ENCODE data around the gene ETNK2.
"Not testable (repeated sequence)": the region's sequence is repeated elsewhere in the genome, so short reads cannot be mapped to it uniquely, and the experiment has no call there.

ETNK2 gene

GRCh38 chr1:204124639-204125038 is 27.2 kb downstream of the ETNK2 start:
- DNase-seq = no peak

- no peak for DNase-seq
These were observed 28.5 kb downstream of the ETNK2 start for GRCh38 chr1:204123376-204123775.

DNA sequence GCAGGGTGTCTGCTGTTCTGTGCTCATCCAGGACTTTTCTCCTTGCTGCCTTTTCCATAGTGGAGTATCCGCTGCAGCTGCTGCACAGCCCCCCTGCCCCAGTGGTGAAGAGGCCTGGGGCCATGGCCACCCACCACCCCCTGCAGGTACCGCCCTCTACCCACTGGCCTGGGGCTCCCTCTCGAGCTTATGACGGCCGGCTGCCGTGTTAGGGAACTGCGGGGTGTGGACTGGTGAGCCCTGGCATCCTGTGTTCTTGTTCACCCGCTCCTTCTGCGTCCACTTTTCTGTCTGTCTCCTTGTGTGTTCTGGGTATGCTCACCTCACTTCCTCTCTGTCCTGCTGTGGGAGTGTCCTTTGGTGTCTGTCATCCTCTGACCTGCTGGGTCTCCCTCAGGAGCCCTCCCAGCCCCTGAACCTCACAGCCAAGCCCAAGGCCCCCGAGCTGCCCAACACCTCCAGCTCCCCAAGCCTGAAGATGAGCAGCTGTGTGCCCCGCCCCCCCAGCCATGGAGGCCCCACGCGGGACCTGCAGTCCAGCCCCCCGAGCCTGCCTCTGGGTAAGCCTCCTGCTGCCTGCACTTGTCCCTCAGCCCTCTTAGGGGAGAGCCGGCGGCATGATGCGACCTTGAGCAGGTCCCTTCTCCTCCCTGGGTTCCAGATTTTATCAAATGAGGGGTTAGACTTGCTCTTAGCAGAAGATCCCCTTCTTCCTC is 29.8 kb downstream of the ETNK2 start:
- no peak for DNase-seq

DNA sequence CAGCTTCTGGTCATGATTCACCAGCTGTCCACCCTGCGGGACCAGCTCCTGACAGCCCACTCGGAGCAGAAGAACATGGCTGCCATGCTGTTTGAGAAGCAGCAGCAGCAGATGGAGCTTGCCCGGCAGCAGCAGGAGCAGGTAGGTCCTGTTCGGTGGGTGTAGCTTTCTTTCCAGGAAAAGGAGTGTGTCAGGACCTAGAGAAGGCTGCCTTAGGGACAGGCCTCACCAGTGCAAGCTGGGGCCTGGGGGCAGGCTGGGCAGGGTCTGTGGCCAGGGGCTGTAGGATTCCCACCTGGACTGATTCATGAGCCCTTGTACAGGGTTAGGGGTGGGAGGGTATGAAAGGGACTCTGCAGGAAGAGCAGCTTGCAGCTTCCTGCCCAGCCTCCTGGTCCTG is 35.3 kb downstream of the ETNK2 start:
- no peak for DNase-seq

DNA sequence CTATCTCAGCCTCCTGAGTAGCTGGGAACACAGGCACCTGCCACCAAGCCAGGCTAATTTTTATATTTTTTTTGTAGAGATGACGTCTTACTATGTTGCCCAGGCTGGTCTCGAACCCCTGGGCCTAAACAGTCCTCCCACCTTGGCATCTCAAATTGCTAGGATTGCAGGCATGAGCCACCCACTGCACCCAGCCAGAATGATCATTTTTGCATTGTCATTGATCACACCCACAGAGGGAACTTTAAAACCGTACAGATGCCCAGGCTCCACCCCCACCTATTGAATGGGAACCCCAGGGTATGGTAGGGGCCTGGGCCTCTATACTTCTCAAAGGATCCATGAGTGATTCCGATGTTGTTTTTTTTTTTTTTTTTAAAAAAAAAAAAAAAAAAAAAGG is 36.7 kb downstream of the ETNK2 start:
- no peak for DNase-seq

DNA sequence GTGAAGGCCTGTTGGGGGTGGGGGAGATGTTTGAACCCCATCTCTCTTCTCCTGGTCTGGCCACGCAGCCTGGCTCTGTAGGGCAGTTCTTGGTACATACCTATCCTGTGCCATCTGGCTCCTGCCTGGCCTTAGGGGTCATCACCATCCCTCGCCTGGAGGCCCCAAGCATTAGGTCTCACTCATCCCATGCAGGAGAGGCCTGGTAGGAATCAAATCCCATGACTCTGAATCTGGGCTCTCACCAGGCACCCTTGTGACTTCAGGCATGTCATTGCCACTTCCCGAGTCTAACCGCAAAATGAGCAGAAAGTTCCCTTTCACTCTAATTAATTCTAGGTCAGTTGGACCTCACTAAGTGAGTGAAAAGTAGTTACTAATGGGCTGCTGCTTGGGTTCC is 37.2 kb downstream of the ETNK2 start:
- DNase-seq = no peak

DNA sequence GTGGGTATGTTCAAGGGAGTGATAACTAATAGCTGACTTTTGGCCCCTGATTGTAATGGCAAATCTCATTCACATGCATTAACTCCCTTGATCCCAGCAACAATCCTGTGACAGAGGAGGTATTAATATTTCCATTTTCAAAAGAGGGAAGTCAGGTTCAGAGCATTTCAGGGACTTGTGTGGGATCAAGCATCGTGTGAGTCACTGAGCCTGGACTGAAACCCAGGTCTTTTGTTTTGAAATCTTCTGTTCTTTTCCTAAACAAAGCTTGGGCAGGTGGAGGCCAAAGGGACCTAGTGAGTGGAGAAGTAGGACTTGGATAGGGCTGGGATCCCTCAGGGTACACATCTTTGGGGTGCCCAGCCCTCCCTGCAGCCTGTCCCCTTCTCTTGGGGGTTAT is 37.9 kb downstream of the ETNK2 start:
- DNase-seq = no peak

DNA sequence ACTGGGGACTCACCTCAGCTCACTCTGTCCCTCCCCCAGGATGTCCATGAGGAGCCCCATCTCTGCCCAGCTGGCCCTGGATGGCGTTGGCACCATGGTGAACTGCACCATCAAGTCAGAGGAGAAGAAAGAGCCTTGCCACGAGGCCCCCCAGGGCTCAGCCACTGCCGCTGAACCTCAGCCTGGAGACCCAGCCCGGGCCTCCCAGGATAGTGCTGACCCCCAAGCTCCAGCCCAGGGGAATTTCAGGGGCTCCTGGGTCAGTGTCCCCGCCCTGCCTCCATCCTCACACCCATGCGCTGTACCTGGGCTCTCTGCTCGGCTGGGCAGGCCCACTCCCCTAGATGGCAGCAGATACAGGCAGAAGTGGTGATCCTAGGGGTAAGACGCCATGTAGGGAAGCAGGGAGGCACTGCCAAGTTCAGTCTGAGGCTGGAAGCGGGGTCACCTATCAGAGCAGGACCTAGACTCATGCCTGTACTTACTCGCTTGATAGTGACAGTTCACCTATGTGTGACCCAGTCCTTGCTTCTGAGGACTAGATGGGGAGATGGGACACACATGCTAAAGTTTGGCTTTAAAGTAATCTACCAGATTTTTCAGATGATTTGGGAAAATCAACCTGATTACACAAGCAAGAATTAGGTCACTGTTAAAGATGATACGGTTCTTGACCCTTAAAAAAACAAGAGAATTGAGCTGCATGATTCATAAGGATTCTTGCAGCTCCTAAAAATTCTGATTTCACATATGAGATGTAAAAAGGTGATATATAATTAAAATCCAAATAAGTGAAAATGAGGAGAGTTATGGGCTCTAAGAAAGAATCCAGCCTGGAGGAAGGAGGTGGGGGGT is 38.7 kb downstream of the ETNK2 start:
- DNase-seq = no peak

- no peak for DNase-seq
These were observed 40.8 kb downstream of the ETNK2 start for GRCh38 chr1:204110894-204111633.

DNA sequence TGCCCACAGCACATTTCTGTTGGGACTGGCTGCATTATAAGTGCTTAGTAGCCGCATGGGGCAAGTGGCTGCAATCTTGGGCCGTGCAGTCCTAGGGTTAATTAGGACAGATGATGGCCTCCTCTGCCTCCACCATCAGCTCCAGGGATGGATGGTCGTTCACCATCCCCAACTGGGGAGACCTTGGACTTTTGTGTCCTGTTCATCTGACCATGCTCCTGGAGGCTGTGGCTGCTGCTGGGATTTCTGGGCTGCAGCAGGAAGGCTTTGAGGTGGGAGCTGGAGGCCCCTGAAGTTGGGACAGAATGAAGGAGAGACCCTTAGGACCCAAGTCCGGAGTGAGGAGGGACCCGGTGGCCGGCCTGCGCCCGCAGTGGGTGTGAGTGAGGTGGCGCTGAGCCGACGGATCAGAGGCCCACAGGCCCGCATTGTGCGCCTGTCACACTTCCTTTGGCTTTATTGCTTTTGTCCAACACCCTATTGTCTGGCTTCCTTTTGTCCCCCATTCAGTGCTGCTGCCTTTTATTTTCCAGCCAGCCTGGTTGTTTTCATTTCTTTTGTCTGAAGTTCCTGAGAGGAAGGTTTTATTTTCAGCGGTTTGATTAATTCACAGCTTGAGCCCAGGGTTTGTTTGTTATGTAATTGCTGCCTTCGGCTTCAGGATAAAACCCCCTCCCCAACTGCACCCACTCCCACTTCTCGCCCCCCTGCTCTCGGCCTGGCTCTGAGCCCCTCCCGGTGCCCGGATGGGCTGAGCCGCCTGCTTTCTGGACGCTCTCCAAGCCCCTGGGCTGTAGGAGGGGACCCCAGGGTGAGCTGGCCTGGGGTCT is 43.3 kb downstream of the ETNK2 start:
- no peak for DNase-seq

GRCh38 chr1:204107892-204108291 is 44.0 kb downstream of the ETNK2 start:
- DNase-seq = no peak

- DNase-seq = no peak
These were observed 45.0 kb downstream of the ETNK2 start for GRCh38 chr1:204106825-204107224.

DNA sequence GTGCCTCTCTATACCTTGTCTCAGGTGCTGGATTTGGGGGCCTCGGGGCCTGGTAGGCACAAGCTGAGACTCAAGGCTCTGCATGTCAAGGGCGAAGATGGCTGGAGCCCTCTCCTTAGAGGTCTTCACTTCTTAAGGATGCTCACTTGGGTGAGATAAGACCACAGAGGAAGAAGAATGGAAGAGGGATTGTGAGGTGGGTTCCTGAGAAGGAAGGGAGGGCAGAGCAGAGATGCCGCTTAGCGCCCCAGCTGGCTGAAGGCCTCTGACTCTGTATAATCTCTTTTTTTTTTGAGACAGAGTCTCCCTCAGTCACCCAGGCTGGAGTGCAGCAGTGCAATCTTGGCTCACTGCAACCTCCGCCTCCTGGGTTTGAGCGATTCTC is 46.7 kb downstream of the ETNK2 start:
- DNase-seq = no peak

DNA sequence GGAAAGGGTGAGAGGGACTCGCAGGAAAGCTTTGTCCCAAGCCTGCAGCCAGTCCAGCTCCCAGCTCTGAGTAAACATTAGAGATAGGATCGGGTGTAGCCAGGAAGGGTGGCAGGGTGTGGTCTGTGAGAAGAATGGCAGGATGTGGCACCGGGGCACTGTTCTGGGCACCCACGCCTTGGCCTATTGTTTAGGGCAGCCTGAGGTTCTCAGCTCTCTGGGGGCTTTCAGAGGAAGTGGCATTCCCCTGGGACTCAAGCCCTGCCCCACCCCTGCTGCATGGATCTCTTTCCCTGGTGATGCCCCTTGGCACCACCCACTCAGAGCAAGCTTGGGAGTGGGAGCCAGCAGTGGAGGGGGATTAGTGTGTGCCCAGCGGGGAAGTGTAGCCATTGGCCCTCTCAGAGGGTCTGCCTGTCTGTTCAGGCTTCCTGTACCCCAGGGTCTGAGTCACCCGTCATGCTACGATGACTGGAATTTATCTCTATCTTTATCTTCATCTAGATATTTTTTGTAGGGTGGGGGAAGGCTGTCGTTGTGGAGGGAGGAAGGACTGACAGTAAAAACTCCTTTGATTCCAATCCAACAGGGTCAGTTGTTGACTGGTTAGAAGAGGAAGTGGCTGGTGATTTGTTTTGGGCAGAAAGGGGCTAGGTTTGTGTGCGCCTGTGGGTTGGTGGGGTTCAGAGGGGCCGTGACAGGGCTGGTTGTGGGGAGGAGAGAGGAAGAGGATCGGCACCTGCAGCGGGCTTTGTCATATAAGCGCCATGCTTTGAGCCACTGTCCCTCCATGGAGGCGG is 47.3 kb downstream of the ETNK2 start:
- no peak for DNase-seq

DNA sequence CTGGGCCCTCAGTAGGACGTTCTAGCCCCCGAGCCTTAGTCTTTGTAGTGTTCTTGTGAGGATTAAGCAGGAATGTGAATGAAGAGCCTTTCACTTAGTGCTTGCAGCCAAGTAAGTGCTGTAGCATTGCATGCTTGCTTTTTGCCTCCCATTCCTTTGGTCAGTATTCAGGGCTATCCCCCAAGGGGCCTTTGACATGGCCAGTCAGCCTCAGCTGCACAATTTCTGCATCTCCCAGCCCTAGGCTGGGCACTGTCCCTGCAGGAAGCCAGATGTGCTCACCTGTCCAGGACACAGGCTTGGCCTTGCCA is 48.5 kb downstream of the ETNK2 start:
- no peak for DNase-seq

GRCh38 chr1:204102739-204103430 is 49.0 kb downstream of the ETNK2 start:
- no peak for DNase-seq

DNA sequence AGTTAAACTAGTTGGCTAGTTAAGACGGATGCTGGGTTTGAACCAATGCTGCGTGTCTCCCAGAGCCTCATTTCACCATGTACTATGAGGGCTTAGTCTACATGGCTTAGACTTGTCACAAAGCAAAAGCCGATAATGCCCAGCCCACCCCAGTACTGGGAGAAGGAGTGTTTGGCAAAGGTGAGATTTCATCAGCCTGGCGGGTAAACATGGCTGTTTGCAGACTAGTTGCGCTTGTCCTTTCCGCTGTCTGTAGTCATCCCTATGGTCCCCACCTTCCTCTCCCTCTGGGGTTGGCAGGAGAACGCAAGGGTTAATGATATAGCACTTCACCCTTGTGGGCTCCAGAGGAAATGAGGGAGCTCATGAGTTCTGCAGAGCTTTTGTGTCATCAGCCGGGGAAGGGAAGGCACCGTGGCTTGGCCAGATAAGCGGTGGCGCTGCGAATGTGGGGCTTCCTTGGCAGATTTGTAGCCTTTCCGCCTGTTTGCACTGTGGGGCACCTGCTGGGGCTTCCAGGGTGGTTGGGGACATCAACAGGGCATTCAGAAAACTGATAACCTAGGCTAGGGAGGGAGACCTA is 49.7 kb downstream of the ETNK2 start:
- DNase-seq = no peak

GRCh38 chr1:204099754-204100153 is 52.1 kb downstream of the ETNK2 start:
- DNase-seq = not testable (repeated sequence)

DNA sequence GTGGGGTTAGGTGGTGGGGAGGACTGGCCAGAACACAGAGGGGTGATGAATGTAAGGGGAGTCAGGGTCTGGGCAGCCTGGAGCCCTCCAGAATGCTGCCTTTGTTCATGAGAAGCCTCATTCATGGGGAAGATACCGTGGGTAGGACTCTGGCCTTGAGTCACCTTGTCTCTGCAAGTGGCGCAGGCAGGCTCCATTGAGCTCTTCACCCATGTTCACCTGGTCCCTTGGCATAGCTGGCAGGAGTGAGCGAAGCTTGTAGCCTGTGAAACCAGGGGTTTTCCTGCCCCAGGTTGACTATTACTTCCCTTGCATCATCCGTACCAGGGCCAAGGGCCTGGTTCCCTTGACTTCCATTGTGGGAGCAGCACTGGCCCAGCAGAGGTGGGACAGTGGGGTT is 53.2 kb downstream of the ETNK2 start:
- DNase-seq = no peak

GRCh38 chr1:204096931-204097330 is 54.9 kb downstream of the ETNK2 start:
- no peak for DNase-seq

Data from activated T-cell treated with anti-CD3 and anti-CD28 coated beads, Interleukin-2, amount 50 U/mL, for 1 hour (primary cell).